ENCODE results near the gene ATP1B3. TPM values are rescaled to one million over a fixed set of nuclear protein-coding genes. Genes with fewer than 3 reads are reported as not detected.
A peak's percentile ranks its signal among the peaks of the same experiment; 100 is the strongest.

ATP1B3 gene
- total RNA-seq, 1 experiment from 2014 or later: 250 TPM

GRCh38 chr3:141913150-141913811 is 36.8 kb downstream of the ATP1B3 start:
- Mint-ChIP-seq H3K27me3 (ENCODE audit: low read depth) (no peaks in the 10 kb centered on the region), H3K27ac (no peak overlapping the region), H3K4me1 (peaks cover 0 to 5% of the 10 kb centered on the region in 2 experiments; a peak in 1 of 4 replicates), H3K4me3 (no peak overlapping the region), H3K36me3 (ENCODE audit: insufficient read depth in 1 of 3, low read depth in 3 of 3) (peaks cover 73 to 98% (median 86%) of the 10 kb centered on the region in 3 experiments), H3K9me3 (peaks cover 12% of the 10 kb centered on the region in 2 experiments)
- H3K56ac ChIP-seq (ENCODE audit: insufficient read length, low read depth, low read length): no peak overlapping the region
- no peak for DNase-seq
- no peak overlapping the region for H4K91ac ChIP-seq (ENCODE audit: insufficient read length, low read depth, low read length)
- H4K8ac ChIP-seq (replicated peaks; ENCODE audit: insufficient read length, low read depth, low read length): no peak overlapping the region
- WGBS (ENCODE audit: extremely low coverage, insufficient read length, low lambda C conversion rate): no CpG with 5 or more reads among the region's 1 CpG
- H3K4me2 ChIP-seq (ENCODE audit: insufficient read depth, insufficient read length, low read length): no peak overlapping the region
- H3K27ac ChIP-seq (ENCODE audit: insufficient read length, low read depth, low read length): no peak overlapping the region
- H3T11ph ChIP-seq (ENCODE audit: low read length): no peak overlapping the region
- no peak overlapping the region for H2AK5ac ChIP-seq (ENCODE audit: insufficient read length, low read length)
- H2AFZ ChIP-seq (ENCODE audit: low read length): no peak overlapping the region
- no peak overlapping the region for H2BK5ac ChIP-seq (ENCODE audit: insufficient read length, low read length)
- no peaks in the 10 kb centered on the region for H3K23me2 ChIP-seq (ENCODE audit: insufficient read length, low read depth, low read length, poor library complexity, severe bottlenecking)
- no peak overlapping the region for H3K4ac ChIP-seq (ENCODE audit: low read depth, low read length)
- H3K27me3 ChIP-seq (ENCODE audit: insufficient read depth, low read length): no peaks in the 10 kb centered on the region
- H2BK120ac ChIP-seq (ENCODE audit: low read depth, low read length, poor library complexity, severe bottlenecking): no peak overlapping the region
- no peaks in the 10 kb centered on the region for H3K9me3 ChIP-seq (ENCODE audit: control insufficient read depth, low read depth, low read length)
- H3K18ac ChIP-seq (ENCODE audit: insufficient read length, low read depth, low read length): no peak overlapping the region
- no peak overlapping the region for H2BK12ac ChIP-seq (ENCODE audit: insufficient read length, low read depth, low read length)
- no peak overlapping the region for H3K9ac ChIP-seq (ENCODE audit: extremely low read depth, insufficient read length, low read length)
- H2BK20ac ChIP-seq (ENCODE audit: low read depth, low read length, poor library complexity, severe bottlenecking): no peak overlapping the region
- no peaks in the 10 kb centered on the region for H4K20me1 ChIP-seq (ENCODE audit: control insufficient read depth, insufficient read depth, insufficient read length)
- H3K23ac ChIP-seq (ENCODE audit: insufficient read length, low read depth, low read length): no peak overlapping the region
- H3K14ac ChIP-seq (ENCODE audit: insufficient read depth, low read length): no peak overlapping the region
- no peak overlapping the region for H4K5ac ChIP-seq (ENCODE audit: insufficient read length, low read depth, low read length)
- no peak overlapping the region for H2BK15ac ChIP-seq (ENCODE audit: low read depth, low read length)
- no peaks in the 10 kb centered on the region for H3K79me2 ChIP-seq (ENCODE audit: insufficient read depth, low read length)
- TF ChIP-seq CTCF (conservative IDR thresholded peaks at IDR 0.05): peak; percentile 76
- peaks cover 1% of the 10 kb centered on the region for H3K79me1 ChIP-seq (ENCODE audit: insufficient read depth, low read depth, low read length, poor library complexity, severe bottlenecking)
- no peaks in the 10 kb centered on the region for H3K4me1 ChIP-seq (ENCODE audit: insufficient read depth, low read length)

Measured in H9 (cell line).